Esophagus muscularis mucosa (tissue), 4 donors: ENCODE data around the gene COX4I1. TPM values are rescaled to one million over a fixed set of nuclear protein-coding genes. Genes with fewer than 3 reads are reported as not detected.
"Not testable (repeated sequence)": the region's sequence is repeated elsewhere in the genome, so short reads cannot be mapped to it uniquely, and the experiment has no call there.

Experiments used
- DNase-seq: peaks from one replicate; pipeline ENCODE4 v3.0.0-alpha.2; 2017; ENCODE audit errors: extremely low spot score
- H3K27ac ChIP-seq, 4 donors: fragments of 200-600 bp; sonication (generic); replicated peaks in 1 of 4; 1 replicate in 3 of 4; 2 replicates in 1 of 4; pipeline ENCODE4 v1.5.1; 2016 to 2019; ENCODE audit warnings: mild to moderate bottlenecking in 1 of 4
- H3K27me3 ChIP-seq, 4 donors: fragments of 200-600 bp; sonication (generic); one replicate each; pipeline versions ENCODE4 v1.5.1 to v1.6.0; 2016 to 2019
- H3K36me3 ChIP-seq, 4 donors: fragments of 200-600 bp; sonication (generic); one replicate each; pipeline ENCODE4 v1.5.1; 2016 to 2019
- H3K4me1 ChIP-seq, 4 donors: fragments of 200-600 bp; sonication (generic); one replicate each; pipeline ENCODE4 v1.5.1; 2016 to 2019
- H3K4me3 ChIP-seq, 4 donors: fragments of 200-600 bp; sonication (generic); 1 replicate in 2 of 4; 2 replicates in 2 of 4; pipeline ENCODE4 v1.5.1; 2016 to 2019; ENCODE audit warnings: mild to moderate bottlenecking in 4 of 4, moderate library complexity in 1 of 4
- H3K9me3 ChIP-seq, 4 donors: fragments of 200-600 bp; sonication (generic); 1 replicate in 3 of 4; 2 replicates in 1 of 4; pipeline ENCODE4 v1.5.1; 2016 to 2019
- CTCF ChIP-seq, 3 experiments: fragments of 200-600 bp in 2 of 3; fragments of 450-650 bp in 1 of 3; sonication (generic) in 2 of 3; IDR thresholded peaks; one replicate each; pipeline ENCODE4 v1.5.1; 2017 to 2019; ENCODE audit warnings: antibody characterized with exemption in 3 of 3, mild to moderate bottlenecking in 2 of 3, moderate library complexity in 1 of 3
- EP300 ChIP-seq: sonication (generic); formaldehyde crosslinking; IDR thresholded peaks from one replicate; pipeline ENCODE4 v1.6.1; 2017; ENCODE audit warnings: antibody characterized with exemption
- POLR2A ChIP-seq: fragments of 450-650 bp; IDR thresholded peaks from one replicate; pipeline ENCODE4 v1.6.1; 2017; ENCODE audit warnings: antibody characterized with exemption, moderate library complexity, mild to moderate bottlenecking, low read depth
- POLR2AphosphoS5 ChIP-seq, 2 donors: sonication (generic); formaldehyde crosslinking; IDR thresholded peaks; one replicate each; pipeline ENCODE4 v1.6.1; 2017; ENCODE audit warnings: antibody characterized with exemption in 2 of 2
- WGBS: methylation state at CpG from one replicate; pipeline ENCODE4 v1.1.5; 2018; 5-methylcytosine and 5-hydroxymethylcytosine counted together
- intact Hi-C: fragments of 100-400 bp; cut with DNase I; formaldehyde crosslinking; loops from one replicate; pipeline ENCODE4 v1.15.1; 2023
- total RNA-seq, 4 donors: library from RNA; depleted of rRNA; stranded (reverse); fragments of >200 nt; gene quantifications; one replicate each; pipeline versions ENCODE4 v1.1.0 to v1.2.1, GENCODE V29; 2016

COX4I1 gene
- total RNA-seq, 4 donors from 2014 or later: 555 to 640 (median 575) TPM

- Histone ChIP-seq H3K4me1 (peaks cover 5 to 23% (median 11%) of the 10 kb centered on the region in 4 donors), H3K27ac (no peak overlapping the region), H3K27me3 (peaks cover 0 to 13% (median 0%) of the 10 kb centered on the region in 4 donors), H3K36me3 (peaks cover 33 to 59% (median 57%) of the 10 kb centered on the region in 4 donors), H3K9me3 (no peaks in the 10 kb centered on the region), H3K4me3 (no peak overlapping the region)
- WGBS: 91% methylated on average over 11 of the region's 11 CpGs
- no peak for DNase-seq
- intact Hi-C loops: no loop called here
- TF ChIP-seq POLR2A (no peak), EP300 (no peak), CTCF (IDR thresholded peaks at IDR 0.05) (no peak), POLR2AphosphoS5 (IDR thresholded peaks at IDR 0.05) (no peak)
These were observed 7.0 kb downstream of the COX4I1 start for GRCh38 chr16:85806539-85806938.

DNA sequence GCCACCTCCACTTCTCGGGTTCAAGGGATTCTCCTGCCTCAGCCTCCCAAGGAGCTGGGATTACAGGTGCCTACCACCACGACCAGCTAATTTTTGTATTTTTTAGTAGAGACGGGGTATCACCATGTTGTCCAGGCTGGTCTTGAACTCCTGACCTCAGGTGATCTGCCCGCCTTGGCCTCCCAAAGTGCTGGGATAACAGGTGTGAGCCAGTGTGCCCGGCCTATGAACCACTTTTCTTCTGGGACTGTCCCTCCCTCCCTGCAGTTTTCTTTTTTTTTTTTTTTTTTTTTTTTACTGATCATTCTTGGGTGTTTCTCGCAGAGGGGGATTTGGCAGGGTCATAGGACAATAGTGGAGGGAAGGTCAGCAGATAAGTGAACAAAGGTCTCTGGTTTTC lies 7.8 kb downstream of the COX4I1 start:
- intact Hi-C loops, H3K4me3 ChIP-seq, DNase-seq, H3K27ac ChIP-seq, H3K9me3 ChIP-seq: not testable (repeated sequence)
- Histone ChIP-seq H3K27me3 (peaks cover 0 to 20% (median 0%) of the 10 kb centered on the region in 4 donors), H3K4me1 (peaks cover 0 to 15% (median 6%) of the 10 kb centered on the region in 4 donors), H3K36me3 (peaks cover 33 to 51% (median 49%) of the 10 kb centered on the region in 4 donors)
- 88% methylated on average over 6 of the region's 6 CpGs for WGBS

DNA sequence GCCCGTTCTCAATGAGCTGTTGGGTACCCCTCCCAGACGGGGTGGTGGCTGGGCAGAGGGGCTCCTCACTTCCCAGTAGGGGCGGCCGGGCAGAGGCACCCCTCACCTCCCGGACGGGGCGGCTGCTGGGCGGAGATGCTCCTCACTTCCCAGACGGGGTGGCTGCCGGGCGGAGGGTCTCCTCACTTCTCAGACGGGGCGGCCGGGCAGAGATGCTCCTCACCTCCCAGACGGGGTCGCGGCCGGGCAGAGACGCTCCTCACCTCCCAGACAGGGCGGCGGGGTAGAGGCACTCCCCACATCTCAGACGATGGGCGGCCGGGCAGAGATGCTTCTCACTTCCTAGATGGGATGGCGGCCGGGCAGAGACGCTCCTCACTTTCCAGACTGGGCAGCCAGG lies 8.6 kb downstream of the COX4I1 start:
- H3K4me1 ChIP-seq, H3K4me3 ChIP-seq, H3K9me3 ChIP-seq, H3K27ac ChIP-seq, DNase-seq, intact Hi-C loops: not testable (repeated sequence)
- H3K36me3 ChIP-seq: peaks cover 33 to 43% (median 41%) of the 10 kb centered on the region in 4 donors
- H3K27me3 ChIP-seq: peaks cover 0 to 22% (median 0%) of the 10 kb centered on the region in 4 donors
- 90% methylated on average over 7 of the region's 27 CpGs for WGBS

- TF ChIP-seq CTCF (IDR thresholded peaks at IDR 0.05) (no peak), POLR2AphosphoS5 (IDR thresholded peaks at IDR 0.05) (no peak), POLR2A (no peak), EP300 (no peak)
- intact Hi-C loops: no loop called here
- 94% methylated on average over 7 of the region's 7 CpGs for WGBS
These were observed 9.4 kb downstream of the COX4I1 start for GRCh38 chr16:85808926-85809325.

DNA sequence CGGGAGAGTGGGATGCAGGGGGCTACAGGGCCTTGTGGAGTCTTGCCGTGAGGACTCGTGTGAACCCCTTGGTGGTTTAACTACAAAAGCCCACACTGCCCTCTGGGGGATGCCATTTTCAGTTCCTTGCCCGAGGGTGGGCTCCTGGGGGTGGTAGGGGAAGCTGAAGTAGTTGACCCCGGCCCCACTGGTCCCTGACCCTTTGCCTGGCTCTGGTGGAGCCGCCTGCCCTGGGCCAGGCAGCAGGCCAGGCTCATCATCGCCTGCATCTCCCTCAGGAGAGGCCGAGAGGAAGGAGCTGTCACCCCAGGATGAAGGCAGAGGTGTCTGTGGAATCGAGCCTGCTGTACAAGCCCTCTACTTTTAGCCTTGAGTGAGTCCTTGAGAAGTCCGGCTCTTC lies 10.2 kb downstream of the COX4I1 start:
- no peak overlapping the region for H3K27ac ChIP-seq
- WGBS: 73% methylated on average over 8 of the region's 10 CpGs
- no peak overlapping the region for H3K4me3 ChIP-seq
- peaks cover 0 to 8% (median 0%) of the 10 kb centered on the region in 4 donors for H3K4me1 ChIP-seq
- no peaks in the 10 kb centered on the region for H3K9me3 ChIP-seq
- peaks cover 27 to 28% (median 27%) of the 10 kb centered on the region in 4 donors for H3K36me3 ChIP-seq
- DNase-seq: no peak
- intact Hi-C loops: no loop called here
- peaks cover 0 to 22% (median 0%) of the 10 kb centered on the region in 4 donors for H3K27me3 ChIP-seq
- no peak for TF ChIP-seq CTCF (IDR thresholded peaks at IDR 0.05)
- TF ChIP-seq POLR2A: no peak
- TF ChIP-seq POLR2AphosphoS5 (IDR thresholded peaks at IDR 0.05): no peak
- no peak for TF ChIP-seq EP300

More at GRCh38 chr16:85808926-85809325, 9.4 kb downstream of the COX4I1 start:
- H3K27ac ChIP-seq: no peak overlapping the region
- peaks cover 0 to 22% (median 0%) of the 10 kb centered on the region in 4 donors for H3K27me3 ChIP-seq
- no peak overlapping the region for H3K4me3 ChIP-seq
- H3K9me3 ChIP-seq: no peaks in the 10 kb centered on the region
- peaks cover 0 to 8% (median 0%) of the 10 kb centered on the region in 4 donors for H3K4me1 ChIP-seq
- DNase-seq: no peak
- peaks cover 27 to 35% (median 33%) of the 10 kb centered on the region in 4 donors for H3K36me3 ChIP-seq
